WTC11 (cell line): ENCODE measurements around the gene AKAP13. TPM values are rescaled to one million over a fixed set of nuclear protein-coding genes. Genes with fewer than 3 reads are reported as not detected.

Experiments
- ATAC-seq: fragments of 200-7000 bp; cut with Tn5 transposase; 2 replicates; pipeline ENCODE4 v1.10.0; 2021; ENCODE audit warnings: mild to moderate bottlenecking, moderate library complexity
- CTCF ChIA-PET: fragments of 300-600 bp; sonication (Branson Sonifier 250); formaldehyde crosslinking; loops from one replicate; lab custom pipeline; 2021; ENCODE audit warnings: antibody characterized with exemption; lab: Charles Lee
- POLR2A ChIA-PET: fragments of 350-600 bp; sonication (Branson Sonifier 250); formaldehyde crosslinking; loops from one replicate; lab custom pipeline; 2021; ENCODE audit warnings: antibody characterized with exemption; lab: Charles Lee
- DNase-seq: peaks from one replicate; pipeline ENCODE4 v3.0.0; 2021; ENCODE audit warnings: low spot score
- H3K27ac Mint-ChIP-seq: 2 replicates; pipeline ENCODE4 v1.8.0; 2021; ENCODE audit warnings: mixed read lengths
- H3K27me3 Mint-ChIP-seq: 2 replicates; pipeline ENCODE4 v1.8.0; 2021; ENCODE audit warnings: low read depth, mild to moderate bottlenecking, moderate library complexity, mixed read lengths
- H3K36me3 Mint-ChIP-seq: 2 replicates; pipeline ENCODE4 v1.8.0; 2021; ENCODE audit warnings: mixed read lengths
- H3K4me1 Mint-ChIP-seq: 2 replicates; pipeline ENCODE4 v1.8.0; 2022; ENCODE audit warnings: mixed read lengths
- H3K4me3 Mint-ChIP-seq: 2 replicates; pipeline ENCODE4 v1.8.0; 2021; ENCODE audit warnings: mild to moderate bottlenecking, moderate library complexity, mixed read lengths
- H3K9me3 Mint-ChIP-seq: 2 replicates; pipeline ENCODE4 v1.8.0; 2021; ENCODE audit warnings: mixed read lengths
- ATF1 ChIP-seq: sonication (generic); formaldehyde crosslinking; IDR thresholded peaks from 2 replicates; pipeline ENCODE4 v1.8.1; 2023; ENCODE audit warnings: mild to moderate bottlenecking, moderate library complexity, missing genetic modification reagents
- ELF4 ChIP-seq: sonication (generic); formaldehyde crosslinking; IDR thresholded peaks from 2 replicates; pipeline ENCODE4 v1.8.1; 2022; ENCODE audit warnings: low read depth, mild to moderate bottlenecking, moderate library complexity, missing genetic modification reagents
- FOXP1 ChIP-seq: sonication (generic); formaldehyde crosslinking; IDR thresholded peaks from 2 replicates; pipeline ENCODE4 v1.8.0; 2022; ENCODE audit warnings: missing genetic modification reagents, mild to moderate bottlenecking, moderate library complexity, borderline replicate concordance
- MYBL2 ChIP-seq: sonication (generic); formaldehyde crosslinking; IDR thresholded peaks from 2 replicates; pipeline ENCODE4 v1.8.1; 2023; ENCODE audit warnings: mild to moderate bottlenecking, moderate library complexity, missing genetic modification reagents
- NFE2L1 ChIP-seq: sonication (generic); formaldehyde crosslinking; IDR thresholded peaks from 2 replicates; pipeline ENCODE4 v1.8.1; 2023; ENCODE audit warnings: missing genetic modification reagents
- NFYB ChIP-seq: sonication (generic); formaldehyde crosslinking; conservative IDR thresholded peaks from 2 replicates; pipeline ENCODE4 v1.8.0; 2022; ENCODE audit warnings: low read depth, missing genetic modification reagents
- NR3C1 ChIP-seq: sonication (generic); formaldehyde crosslinking; conservative IDR thresholded peaks from 2 replicates; pipeline ENCODE4 v1.8.1; 2023; ENCODE audit warnings: low read depth, mild to moderate bottlenecking, missing genetic modification reagents
- ZNF263 ChIP-seq: sonication (generic); formaldehyde crosslinking; IDR thresholded peaks from 2 replicates; pipeline ENCODE4 v1.8.1; 2022; ENCODE audit warnings: low read depth, mild to moderate bottlenecking, moderate library complexity, missing genetic modification reagents
- ZNF423 ChIP-seq: fragments of 250-450 bp; sonication (Bioruptor Pico); IDR thresholded peaks from 2 replicates; pipeline ENCODE4 v2.1.2; 2022; ENCODE audit warnings: mild to moderate bottlenecking, moderate library complexity
- total RNA-seq: library from RNA; stranded (reverse); gene quantifications from 3 replicates; pipeline ENCODE4 v1.2.3, GENCODE V29; 2021
- TF ChIP-seq, protein P1 (sequence below): sonication (generic); formaldehyde crosslinking; IDR thresholded peaks from 2 replicates; pipeline ENCODE4 v1.8.1; 2022; ENCODE audit warnings: low read depth, missing genetic modification reagents, borderline replicate concordance
- TF ChIP-seq, protein P2 (sequence below): sonication (generic); formaldehyde crosslinking; IDR thresholded peaks from 2 replicates; pipeline ENCODE4 v1.8.1; 2023; ENCODE audit warnings: mild to moderate bottlenecking, missing genetic modification reagents, moderate library complexity
- TF ChIP-seq, protein P3 (sequence below): sonication (generic); formaldehyde crosslinking; IDR thresholded peaks from 2 replicates; pipeline ENCODE4 v1.8.1; 2023; ENCODE audit warnings: mild to moderate bottlenecking, missing genetic modification reagents, borderline replicate concordance
- TF ChIP-seq, protein P4 (sequence below): fragments of 250-450 bp; sonication (Bioruptor Pico); IDR thresholded peaks from 2 replicates; pipeline ENCODE4 v1.9.0; 2021; ENCODE audit warnings: mild to moderate bottlenecking
- TF ChIP-seq, protein P5 (sequence below): sonication (generic); formaldehyde crosslinking; conservative IDR thresholded peaks from 2 replicates; pipeline ENCODE4 v1.8.1; 2022; ENCODE audit warnings: mild to moderate bottlenecking, missing genetic modification reagents
- TF ChIP-seq, protein P6 (sequence below): sonication (generic); formaldehyde crosslinking; IDR thresholded peaks from 2 replicates; pipeline ENCODE4 v1.8.0; 2022; ENCODE audit warnings: missing genetic modification reagents
- TF ChIP-seq, protein P7 (sequence below): sonication (generic); formaldehyde crosslinking; IDR thresholded peaks from 2 replicates; pipeline ENCODE4 v1.8.0; 2022; ENCODE audit warnings: mild to moderate bottlenecking, missing genetic modification reagents

AKAP13 gene
- total RNA-seq, 1 experiment from 2014 or later, result 50.3 TPM

DNA sequence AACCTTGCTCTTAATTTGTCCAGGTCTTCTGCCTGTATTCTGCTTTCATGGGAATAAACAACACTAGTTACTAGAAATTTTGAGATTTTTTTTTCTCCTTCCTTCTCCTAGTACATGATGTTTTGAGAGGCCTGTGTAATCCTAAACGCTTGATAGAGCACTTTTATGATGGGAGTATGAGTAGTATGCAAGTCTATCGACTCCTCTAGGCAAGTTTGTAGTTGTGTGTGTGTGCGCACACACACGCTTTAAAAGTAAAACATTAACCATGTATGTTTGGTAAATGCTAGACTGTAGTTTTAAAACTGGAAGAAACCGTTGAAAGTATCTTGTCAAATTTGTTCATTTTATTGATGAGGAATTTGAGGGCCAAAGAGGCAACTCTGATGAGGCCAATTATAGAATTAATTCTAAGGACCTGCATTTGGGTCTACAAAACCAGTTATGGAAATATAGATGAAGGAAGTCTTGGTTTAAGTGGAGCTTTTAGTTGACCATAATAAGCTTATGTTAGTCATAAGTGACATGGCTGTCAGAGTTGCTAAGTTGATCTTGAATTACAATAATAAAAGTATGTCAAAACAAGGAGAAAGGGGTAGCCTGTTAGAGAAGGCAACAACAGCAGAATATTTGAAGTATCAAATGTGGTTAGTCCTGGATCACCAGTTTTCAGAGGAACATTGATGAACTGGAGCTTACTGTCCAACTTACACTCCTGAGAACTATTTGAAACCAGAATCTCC is 47.1 kb downstream of the AKAP13 start:
- TF ChIP-seq, protein P1, sequence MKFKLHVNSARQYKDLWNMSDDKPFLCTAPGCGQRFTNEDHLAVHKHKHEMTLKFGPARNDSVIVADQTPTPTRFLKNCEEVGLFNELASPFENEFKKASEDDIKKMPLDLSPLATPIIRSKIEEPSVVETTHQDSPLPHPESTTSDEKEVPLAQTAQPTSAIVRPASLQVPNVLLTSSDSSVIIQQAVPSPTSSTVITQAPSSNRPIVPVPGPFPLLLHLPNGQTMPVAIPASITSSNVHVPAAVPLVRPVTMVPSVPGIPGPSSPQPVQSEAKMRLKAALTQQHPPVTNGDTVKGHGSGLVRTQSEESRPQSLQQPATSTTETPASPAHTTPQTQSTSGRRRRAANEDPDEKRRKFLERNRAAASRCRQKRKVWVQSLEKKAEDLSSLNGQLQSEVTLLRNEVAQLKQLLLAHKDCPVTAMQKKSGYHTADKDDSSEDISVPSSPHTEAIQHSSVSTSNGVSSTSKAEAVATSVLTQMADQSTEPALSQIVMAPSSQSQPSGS (CRISPR knock-in tag), result no peak
- TF ChIP-seq ZNF263 (no peak), NFE2L1 (CRISPR knock-in tag) (no peak), MYBL2 (CRISPR knock-in tag) (no peak), NR3C1 (no peak), ZNF423 (CRISPR knock-in tag) (no peak), ATF1 (no peak), ELF4 (CRISPR knock-in tag) (no peak), FOXP1 (CRISPR knock-in tag) (no peak), NFYB (no peak)
- TF ChIP-seq, protein P2, sequence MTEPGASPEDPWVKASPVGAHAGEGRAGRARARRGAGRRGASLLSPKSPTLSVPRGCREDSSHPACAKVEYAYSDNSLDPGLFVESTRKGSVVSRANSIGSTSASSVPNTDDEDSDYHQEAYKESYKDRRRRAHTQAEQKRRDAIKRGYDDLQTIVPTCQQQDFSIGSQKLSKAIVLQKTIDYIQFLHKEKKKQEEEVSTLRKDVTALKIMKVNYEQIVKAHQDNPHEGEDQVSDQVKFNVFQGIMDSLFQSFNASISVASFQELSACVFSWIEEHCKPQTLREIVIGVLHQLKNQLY (CRISPR knock-in tag), result no peak
- TF ChIP-seq, protein P3, sequence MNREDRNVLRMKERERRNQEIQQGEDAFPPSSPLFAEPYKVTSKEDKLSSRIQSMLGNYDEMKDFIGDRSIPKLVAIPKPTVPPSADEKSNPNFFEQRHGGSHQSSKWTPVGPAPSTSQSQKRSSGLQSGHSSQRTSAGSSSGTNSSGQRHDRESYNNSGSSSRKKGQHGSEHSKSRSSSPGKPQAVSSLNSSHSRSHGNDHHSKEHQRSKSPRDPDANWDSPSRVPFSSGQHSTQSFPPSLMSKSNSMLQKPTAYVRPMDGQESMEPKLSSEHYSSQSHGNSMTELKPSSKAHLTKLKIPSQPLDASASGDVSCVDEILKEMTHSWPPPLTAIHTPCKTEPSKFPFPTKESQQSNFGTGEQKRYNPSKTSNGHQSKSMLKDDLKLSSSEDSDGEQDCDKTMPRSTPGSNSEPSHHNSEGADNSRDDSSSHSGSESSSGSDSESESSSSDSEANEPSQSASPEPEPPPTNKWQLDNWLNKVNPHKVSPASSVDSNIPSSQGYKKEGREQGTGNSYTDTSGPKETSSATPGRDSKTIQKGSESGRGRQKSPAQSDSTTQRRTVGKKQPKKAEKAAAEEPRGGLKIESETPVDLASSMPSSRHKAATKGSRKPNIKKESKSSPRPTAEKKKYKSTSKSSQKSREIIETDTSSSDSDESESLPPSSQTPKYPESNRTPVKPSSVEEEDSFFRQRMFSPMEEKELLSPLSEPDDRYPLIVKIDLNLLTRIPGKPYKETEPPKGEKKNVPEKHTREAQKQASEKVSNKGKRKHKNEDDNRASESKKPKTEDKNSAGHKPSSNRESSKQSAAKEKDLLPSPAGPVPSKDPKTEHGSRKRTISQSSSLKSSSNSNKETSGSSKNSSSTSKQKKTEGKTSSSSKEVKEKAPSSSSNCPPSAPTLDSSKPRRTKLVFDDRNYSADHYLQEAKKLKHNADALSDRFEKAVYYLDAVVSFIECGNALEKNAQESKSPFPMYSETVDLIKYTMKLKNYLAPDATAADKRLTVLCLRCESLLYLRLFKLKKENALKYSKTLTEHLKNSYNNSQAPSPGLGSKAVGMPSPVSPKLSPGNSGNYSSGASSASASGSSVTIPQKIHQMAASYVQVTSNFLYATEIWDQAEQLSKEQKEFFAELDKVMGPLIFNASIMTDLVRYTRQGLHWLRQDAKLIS (CRISPR knock-in tag), result no peak
- TF ChIP-seq, protein P4, sequence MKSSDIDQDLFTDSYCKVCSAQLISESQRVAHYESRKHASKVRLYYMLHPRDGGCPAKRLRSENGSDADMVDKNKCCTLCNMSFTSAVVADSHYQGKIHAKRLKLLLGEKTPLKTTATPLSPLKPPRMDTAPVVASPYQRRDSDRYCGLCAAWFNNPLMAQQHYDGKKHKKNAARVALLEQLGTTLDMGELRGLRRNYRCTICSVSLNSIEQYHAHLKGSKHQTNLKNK, result no peak
- TF ChIP-seq, protein P5, sequence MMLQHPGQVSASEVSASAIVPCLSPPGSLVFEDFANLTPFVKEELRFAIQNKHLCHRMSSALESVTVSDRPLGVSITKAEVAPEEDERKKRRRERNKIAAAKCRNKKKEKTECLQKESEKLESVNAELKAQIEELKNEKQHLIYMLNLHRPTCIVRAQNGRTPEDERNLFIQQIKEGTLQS (CRISPR knock-in tag), result no peak
- TF ChIP-seq, protein P6, sequence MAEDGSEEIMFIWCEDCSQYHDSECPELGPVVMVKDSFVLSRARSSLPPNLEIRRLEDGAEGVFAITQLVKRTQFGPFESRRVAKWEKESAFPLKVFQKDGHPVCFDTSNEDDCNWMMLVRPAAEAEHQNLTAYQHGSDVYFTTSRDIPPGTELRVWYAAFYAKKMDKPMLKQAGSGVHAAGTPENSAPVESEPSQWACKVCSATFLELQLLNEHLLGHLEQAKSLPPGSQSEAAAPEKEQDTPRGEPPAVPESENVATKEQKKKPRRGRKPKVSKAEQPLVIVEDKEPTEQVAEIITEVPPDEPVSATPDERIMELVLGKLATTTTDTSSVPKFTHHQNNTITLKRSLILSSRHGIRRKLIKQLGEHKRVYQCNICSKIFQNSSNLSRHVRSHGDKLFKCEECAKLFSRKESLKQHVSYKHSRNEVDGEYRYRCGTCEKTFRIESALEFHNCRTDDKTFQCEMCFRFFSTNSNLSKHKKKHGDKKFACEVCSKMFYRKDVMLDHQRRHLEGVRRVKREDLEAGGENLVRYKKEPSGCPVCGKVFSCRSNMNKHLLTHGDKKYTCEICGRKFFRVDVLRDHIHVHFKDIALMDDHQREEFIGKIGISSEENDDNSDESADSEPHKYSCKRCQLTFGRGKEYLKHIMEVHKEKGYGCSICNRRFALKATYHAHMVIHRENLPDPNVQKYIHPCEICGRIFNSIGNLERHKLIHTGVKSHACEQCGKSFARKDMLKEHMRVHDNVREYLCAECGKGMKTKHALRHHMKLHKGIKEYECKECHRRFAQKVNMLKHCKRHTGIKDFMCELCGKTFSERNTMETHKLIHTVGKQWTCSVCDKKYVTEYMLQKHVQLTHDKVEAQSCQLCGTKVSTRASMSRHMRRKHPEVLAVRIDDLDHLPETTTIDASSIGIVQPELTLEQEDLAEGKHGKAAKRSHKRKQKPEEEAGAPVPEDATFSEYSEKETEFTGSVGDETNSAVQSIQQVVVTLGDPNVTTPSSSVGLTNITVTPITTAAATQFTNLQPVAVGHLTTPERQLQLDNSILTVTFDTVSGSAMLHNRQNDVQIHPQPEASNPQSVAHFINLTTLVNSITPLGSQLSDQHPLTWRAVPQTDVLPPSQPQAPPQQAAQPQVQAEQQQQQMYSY (CRISPR knock-in tag), result no peak
- TF ChIP-seq, protein P7, sequence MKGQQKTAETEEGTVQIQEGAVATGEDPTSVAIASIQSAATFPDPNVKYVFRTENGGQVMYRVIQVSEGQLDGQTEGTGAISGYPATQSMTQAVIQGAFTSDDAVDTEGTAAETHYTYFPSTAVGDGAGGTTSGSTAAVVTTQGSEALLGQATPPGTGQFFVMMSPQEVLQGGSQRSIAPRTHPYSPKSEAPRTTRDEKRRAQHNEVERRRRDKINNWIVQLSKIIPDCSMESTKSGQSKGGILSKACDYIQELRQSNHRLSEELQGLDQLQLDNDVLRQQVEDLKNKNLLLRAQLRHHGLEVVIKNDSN (CRISPR knock-in tag), result no peak
- POLR2A ChIA-PET, result no interaction called here
- no peaks in the 10 kb centered on the region for H3K36me3 Mint-ChIP-seq
- no peaks in the 10 kb centered on the region for H3K27me3 Mint-ChIP-seq
- H3K27ac Mint-ChIP-seq, result no peak overlapping the region
- no peak for ATAC-seq
- no peak for DNase-seq
- CTCF ChIA-PET, result no interaction called here
- H3K4me1 Mint-ChIP-seq, result peaks cover 43% of the 10 kb centered on the region
- no peaks in the 10 kb centered on the region for H3K9me3 Mint-ChIP-seq
- no peak overlapping the region for H3K4me3 Mint-ChIP-seq
